HCT116 (cell line): Measurements from ENCODE around the gene CMPK1. TPM values are rescaled to one million over a fixed set of nuclear protein-coding genes. Genes with fewer than 3 reads are reported as not detected.

Source experiments
- ATAC-seq: fragments of 200-7000 bp; cut with Tn5 transposase; 2 replicates; pipeline ENCODE4 v1.9.1; 2020; ENCODE audit warnings: mild to moderate bottlenecking, moderate library complexity
- BruUV-seq: library from RNA; stranded (reverse); fragments of 400-500 nt; replicated peaks from 2 replicates; lab custom pipeline; 2021; lab: Mats Ljungman, UMichigan
- CTCF ChIA-PET: fragments of 300-600 bp; sonication (Branson Sonifier 250); formaldehyde crosslinking; loops from one replicate; lab custom pipeline; 2021; ENCODE audit warnings: antibody characterized with exemption; lab: Charles Lee
- POLR2A ChIA-PET: fragments of 300-600, 350-600 bp; sonication (Branson Sonifier 250); formaldehyde crosslinking; loops from one replicate; lab custom pipeline; 2021; ENCODE audit warnings: antibody characterized with exemption; lab: Charles Lee
- RAD21 ChIA-PET, 2 experiments: fragments of 300-600 bp; sonication (Branson Sonifier 250); formaldehyde crosslinking; loops; one replicate each; lab custom pipeline; 2023; ENCODE audit warnings: low total read pairs in 2 of 2; ENCODE audit not compliant: uncharacterized antibody in 2 of 2, unreplicated experiment in 2 of 2, low non-redundant PET in 1 of 2; lab: Charles Lee
- DNase-seq: peaks from one replicate; pipeline ENCODE4 v3.0.0-alpha.2; 2010; ENCODE audit warnings: low read depth, low spot score
- H2AFZ ChIP-seq: fragments of 200-600 bp; shearing (Covaris generic), sonication (generic); 2 replicates; pipeline ENCODE4 v1.6.1; 2017; ENCODE audit warnings: low read depth, mixed run types, mixed read lengths, antibody characterized with exemption, low read length; ENCODE audit not compliant: poor library complexity, severe bottlenecking
- H3K27ac ChIP-seq: 2 replicates; pipeline ENCODE4 v1.5.1; 2012; ENCODE audit warnings: low read depth, low read length
- H3K27me3 ChIP-seq: fragments of 200-600 bp; sonication (generic); 2 replicates; pipeline ENCODE4 v1.6.1; 2016; ENCODE audit warnings: mixed run types, low read length, mixed read lengths; ENCODE audit not compliant: insufficient read depth
- H3K36me3 ChIP-seq, 2 experiments: fragments of 200-500 bp in 1 of 2; fragments of 200-600 bp in 1 of 2; sonication (Bioruptor generic) in 1 of 2; sonication (generic) in 1 of 2; 2 replicates each; pipeline versions ENCODE4 v1.5.1 to v1.6.1; 2014 to 2016; ENCODE audit warnings: low read length in 2 of 2, inconsistent platforms in 1 of 2, mixed read lengths in 1 of 2, mixed run types in 1 of 2; ENCODE audit not compliant: insufficient read depth in 2 of 2, control insufficient read depth in 1 of 2
- H3K4me1 ChIP-seq, 2 experiments: fragments of 200-600 bp in 1 of 2; sonication (generic) in 1 of 2; 2 replicates each; pipeline versions ENCODE4 v1.5.1 to v1.6.1; 2012 to 2017; ENCODE audit warnings: low read length in 2 of 2, inconsistent platforms in 1 of 2, mild to moderate bottlenecking in 1 of 2, mixed read lengths in 1 of 2, mixed run types in 1 of 2, moderate library complexity in 1 of 2; ENCODE audit not compliant: insufficient read depth in 2 of 2, control insufficient read depth in 1 of 2
- H3K4me2 ChIP-seq: fragments of 200-600 bp; sonication (generic); 2 replicates; pipeline ENCODE4 v1.6.1; 2017; ENCODE audit warnings: mixed run types, low read length, mixed read lengths
- H3K4me3 ChIP-seq, 2 experiments: fragments of 200-600 bp in 1 of 2; sonication (generic) in 1 of 2; replicated peaks in 1 of 2; 2 replicates each; pipeline ENCODE4 v1.5.1; 2011 to 2016; ENCODE audit warnings: low read length in 2 of 2, control low read depth in 1 of 2, low read depth in 1 of 2, mild to moderate bottlenecking in 1 of 2, mixed read lengths in 1 of 2, mixed run types in 1 of 2
- H3K79me2 ChIP-seq: fragments of 200-600 bp; sonication (generic); 2 replicates; pipeline ENCODE4 v1.6.1; 2017; ENCODE audit warnings: mild to moderate bottlenecking, mixed run types, low read length, moderate library complexity, mixed read lengths; ENCODE audit not compliant: insufficient read depth
- H3K9ac ChIP-seq: fragments of 200-600 bp; sonication (generic); 2 replicates; pipeline ENCODE4 v1.6.1; 2016; ENCODE audit warnings: low read length, mixed read lengths
- H3K9me2 ChIP-seq: fragments of 200-600 bp; sonication (generic), shearing (Covaris generic); 2 replicates; pipeline ENCODE4 v1.6.1; 2017; ENCODE audit warnings: mixed run types, mild to moderate bottlenecking, moderate library complexity; ENCODE audit not compliant: insufficient read depth
- H3K9me3 ChIP-seq, 2 experiments: fragments of 200-500 bp in 1 of 2; fragments of 200-600 bp in 1 of 2; sonication (Bioruptor generic) in 1 of 2; sonication (generic) in 1 of 2; 2 replicates each; pipeline ENCODE4 v1.6.1; 2014 to 2017; ENCODE audit warnings: low read length in 2 of 2, mixed read lengths in 2 of 2, inconsistent platforms in 1 of 2, low read depth in 1 of 2, mild to moderate bottlenecking in 1 of 2, mixed run types in 1 of 2, moderate library complexity in 1 of 2; ENCODE audit not compliant: control insufficient read depth in 1 of 2, insufficient read depth in 1 of 2
- H4K20me1 ChIP-seq: fragments of 200-600 bp; sonication (generic), shearing (Covaris generic); 2 replicates; pipeline ENCODE4 v1.6.1; 2017; ENCODE audit warnings: mixed run types, mild to moderate bottlenecking, moderate library complexity; ENCODE audit not compliant: insufficient read depth
- CBX3 ChIP-seq: IDR thresholded peaks from 2 replicates; pipeline ENCODE4 v1.6.1; 2012; ENCODE audit warnings: low read depth
- FOSL1 ChIP-seq: IDR thresholded peaks from 2 replicates; pipeline ENCODE4 v1.6.1; 2012; ENCODE audit warnings: low read depth
- JUND ChIP-seq: IDR thresholded peaks from 2 replicates; pipeline ENCODE4 v1.6.1; 2012
- MAX ChIP-seq: IDR thresholded peaks from 2 replicates; pipeline ENCODE4 v1.6.1; 2012
- POLR2A ChIP-seq: IDR thresholded peaks from 2 replicates; pipeline ENCODE4 v1.7.0; 2011; ENCODE audit warnings: borderline replicate concordance; ENCODE audit not compliant: insufficient read depth, insufficient read length; ENCODE audit errors: extremely low read depth
- SP1 ChIP-seq: IDR thresholded peaks from 2 replicates; pipeline ENCODE4 v1.6.1; 2012; ENCODE audit warnings: low read depth
- SRF ChIP-seq: IDR thresholded peaks from 2 replicates; pipeline ENCODE4 v1.6.1; 2012; ENCODE audit warnings: low read depth
- ZNF274 ChIP-seq: fragments of 200-500 bp; sonication (Bioruptor generic); IDR thresholded peaks from 2 replicates; pipeline ENCODE4 v1.6.1; 2014; ENCODE audit warnings: mild to moderate bottlenecking, low read depth, low read length, inconsistent platforms
- intact Hi-C: fragments of 100-400 bp; cut with micrococcal nuclease; formaldehyde crosslinking; loops from 2 replicates; pipeline ENCODE4 v1.10.0; 2022
- total RNA-seq: library from RNA; stranded (reverse); gene quantifications from one replicate; pipeline ENCODE4 v1.2.1, GENCODE V29; 2021; ENCODE audit not compliant: unreplicated experiment
- TF ChIP-seq, protein P1 (sequence below): IDR thresholded peaks from 2 replicates; pipeline ENCODE4 v1.6.1; 2011; ENCODE audit warnings: mild to moderate bottlenecking, low read length, moderate library complexity; ENCODE audit not compliant: insufficient replicate concordance; ENCODE audit errors: extremely low read depth

Gene CMPK1
- total RNA-seq, 1 experiment from 2014 or later, result 78.4 TPM

DNA sequence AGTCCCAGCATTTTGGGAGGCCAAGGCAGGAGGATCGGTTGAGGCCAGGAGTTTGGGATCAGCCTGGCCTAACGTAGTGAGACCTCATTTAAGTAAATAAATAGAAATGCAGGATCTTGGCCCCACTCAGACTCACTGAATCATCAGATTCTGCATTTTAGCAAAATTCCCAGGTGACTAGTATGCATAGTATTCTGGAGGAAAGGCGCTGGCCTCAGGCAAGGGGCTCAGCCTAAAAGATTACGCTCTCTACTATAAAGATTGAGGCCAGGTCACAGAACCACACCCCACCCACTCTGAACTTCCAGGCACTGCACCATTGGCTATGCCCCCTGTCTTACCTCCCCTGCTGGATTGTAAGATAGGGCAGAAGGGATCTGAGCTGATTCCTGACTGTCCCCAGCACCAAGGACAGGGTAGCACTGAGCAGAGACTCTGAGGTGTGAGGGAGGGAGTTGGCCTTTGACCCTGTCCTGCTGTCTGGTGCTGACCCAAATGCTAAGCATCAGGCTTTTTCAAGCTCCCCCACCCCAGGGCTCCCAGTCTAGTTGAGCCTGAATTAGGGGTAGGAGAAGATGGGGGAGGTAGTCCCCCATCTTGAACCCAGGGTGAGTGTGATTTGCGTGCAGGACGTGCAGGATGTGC, 85.2 kb downstream of the CMPK1 start:
- Histone ChIP-seq H3K79me2 (no peaks in the 10 kb centered on the region), H3K4me3 (no peak overlapping the region), H3K27me3 (no peaks in the 10 kb centered on the region), H3K9me2 (no peaks in the 10 kb centered on the region), H3K9ac (no peak overlapping the region), H4K20me1 (no peaks in the 10 kb centered on the region), H3K9me3 (no peaks in the 10 kb centered on the region), H3K27ac (no peak overlapping the region), H2AFZ (no peak overlapping the region), H3K4me2 (no peak overlapping the region), H3K4me1 (no peaks in the 10 kb centered on the region), H3K36me3 (no peaks in the 10 kb centered on the region)
- TF ChIP-seq SRF (no peak), FOSL1 (no peak), MAX (no peak), JUND (no peak), POLR2A (no peak), SP1 (no peak), CBX3 (no peak), ZNF274 (no peak)
- TF ChIP-seq, protein P1, sequence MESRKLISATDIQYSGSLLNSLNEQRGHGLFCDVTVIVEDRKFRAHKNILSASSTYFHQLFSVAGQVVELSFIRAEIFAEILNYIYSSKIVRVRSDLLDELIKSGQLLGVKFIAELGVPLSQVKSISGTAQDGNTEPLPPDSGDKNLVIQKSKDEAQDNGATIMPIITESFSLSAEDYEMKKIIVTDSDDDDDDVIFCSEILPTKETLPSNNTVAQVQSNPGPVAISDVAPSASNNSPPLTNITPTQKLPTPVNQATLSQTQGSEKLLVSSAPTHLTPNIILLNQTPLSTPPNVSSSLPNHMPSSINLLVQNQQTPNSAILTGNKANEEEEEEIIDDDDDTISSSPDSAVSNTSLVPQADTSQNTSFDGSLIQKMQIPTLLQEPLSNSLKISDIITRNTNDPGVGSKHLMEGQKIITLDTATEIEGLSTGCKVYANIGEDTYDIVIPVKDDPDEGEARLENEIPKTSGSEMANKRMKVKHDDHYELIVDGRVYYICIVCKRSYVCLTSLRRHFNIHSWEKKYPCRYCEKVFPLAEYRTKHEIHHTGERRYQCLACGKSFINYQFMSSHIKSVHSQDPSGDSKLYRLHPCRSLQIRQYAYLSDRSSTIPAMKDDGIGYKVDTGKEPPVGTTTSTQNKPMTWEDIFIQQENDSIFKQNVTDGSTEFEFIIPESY, result no peak
- ChIA-PET RAD21 (no interaction called here), CTCF (interaction anchor here (1.6 kb wide), 1 partner anchor 19 kb away, joined by 4 read pairs; the partner anchor contains the start of gene FOXD2), POLR2A (no interaction called here)
- ATAC-seq (no peak), DNase-seq (no peak)
- no TSS peak for BruUV-seq
- intact Hi-C loops, result no loop called here
